Activated naive CD8-positive, alpha-beta T cell treated with anti-CD3 and anti-CD28 coated beads, Interleukin-2, amount 50 U/mL, for 24 hours (primary cell): Measurements from ENCODE around the gene ELK3.

Source experiments
- ATAC-seq: fragments of 150-1000 bp; cut with Tn5 transposase; one replicate; pipeline ENCODE4 v1.10.0; 2021
- DNase-seq: peaks from one replicate; pipeline ENCODE4 v3.0.0; 2021
- H3K27ac Mint-ChIP-seq: one replicate; pipeline ENCODE4 v1.8.0; 2021; ENCODE audit warnings: mild to moderate bottlenecking, mixed read lengths
- H3K27me3 Mint-ChIP-seq: one replicate; pipeline ENCODE4 v1.8.0; 2021; ENCODE audit warnings: mixed read lengths
- H3K36me3 Mint-ChIP-seq: one replicate; pipeline ENCODE4 v1.8.0; 2021; ENCODE audit warnings: low read depth, mixed read lengths
- H3K4me1 Mint-ChIP-seq: one replicate; pipeline ENCODE4 v1.8.0; 2021; ENCODE audit warnings: mixed read lengths
- H3K4me3 Mint-ChIP-seq: one replicate; pipeline ENCODE4 v1.8.0; 2021; ENCODE audit warnings: mild to moderate bottlenecking, moderate library complexity, mixed read lengths
- H3K9me3 Mint-ChIP-seq: one replicate; pipeline ENCODE4 v1.8.0; 2021; ENCODE audit warnings: mixed read lengths

The ELK3 gene

DNA sequence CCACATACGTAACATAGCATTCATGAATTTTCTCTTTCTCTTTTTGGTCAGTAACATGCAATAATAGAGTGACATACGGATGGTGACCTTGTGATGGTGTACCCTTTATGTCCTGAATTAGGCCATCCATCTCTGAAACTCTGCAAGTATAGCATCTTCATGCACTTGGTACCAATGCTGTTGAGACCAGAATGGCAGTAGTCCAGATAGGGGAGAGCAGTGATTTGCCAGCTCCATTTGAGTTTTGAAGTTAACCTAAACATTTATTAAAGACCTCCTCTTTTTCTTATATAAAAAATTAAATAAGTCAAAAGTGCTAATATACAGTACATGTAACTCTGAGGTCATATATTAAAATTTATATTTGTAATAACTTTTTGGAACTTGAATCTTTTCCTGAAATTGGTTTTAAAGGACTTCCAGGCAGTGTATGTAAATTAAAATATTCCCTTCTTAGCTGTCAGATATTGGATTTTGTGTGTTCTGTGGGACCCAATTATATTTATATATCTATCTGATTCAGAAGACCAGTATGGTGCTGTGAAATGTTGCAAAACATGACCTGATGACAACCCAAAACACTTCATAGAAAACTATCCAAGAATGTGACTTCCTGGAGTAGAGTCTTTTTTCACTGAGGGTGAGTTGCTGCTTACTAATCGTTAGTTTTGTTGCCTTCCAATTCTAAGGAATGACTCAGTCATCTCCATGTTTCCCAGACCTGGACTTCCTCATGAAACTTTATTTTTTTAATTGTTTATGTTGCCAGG, 3.5 kb downstream of the ELK3 start:
- no peak for DNase-seq
- H3K27me3 Mint-ChIP-seq, result no peaks in the 10 kb centered on the region
- peak overlapping the region; percentile 90 for H3K4me3 Mint-ChIP-seq
- no peak for ATAC-seq
- H3K4me1 Mint-ChIP-seq, result peaks cover 73% of the 10 kb centered on the region
- peak overlapping the region; percentile 97 for H3K27ac Mint-ChIP-seq
- H3K36me3 Mint-ChIP-seq, result peaks cover 13% of the 10 kb centered on the region
- no peaks in the 10 kb centered on the region for H3K9me3 Mint-ChIP-seq

DNA sequence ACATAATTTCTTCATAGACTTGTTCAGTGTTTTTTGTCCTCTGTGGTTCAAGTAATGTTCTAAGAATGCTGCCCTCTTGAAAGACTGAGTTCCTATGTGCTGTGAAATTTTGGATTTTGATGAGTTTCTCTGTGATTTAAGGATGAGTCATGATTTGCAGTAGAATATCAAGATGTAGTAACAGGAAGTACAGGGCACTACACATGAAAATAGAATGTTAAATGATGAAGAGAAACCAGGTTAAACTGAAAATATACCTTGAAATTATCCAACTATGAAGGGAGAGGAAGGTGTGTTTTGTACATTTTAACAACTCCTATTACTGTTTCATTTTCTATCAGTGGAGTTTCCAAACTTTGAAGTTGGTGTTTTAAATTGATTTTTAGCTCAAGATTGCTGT, 4.8 kb downstream of the ELK3 start:
- H3K4me3 Mint-ChIP-seq, result peak overlapping the region; percentile 63
- H3K36me3 Mint-ChIP-seq, result peaks cover 24% of the 10 kb centered on the region
- peaks cover 3% of the 10 kb centered on the region for H3K9me3 Mint-ChIP-seq
- H3K27ac Mint-ChIP-seq, result peak overlapping the region; percentile 97
- DNase-seq (no peak), ATAC-seq (peak; percentile 17)
- H3K27me3 Mint-ChIP-seq, result no peaks in the 10 kb centered on the region
- peaks cover 63% of the 10 kb centered on the region for H3K4me1 Mint-ChIP-seq

DNA sequence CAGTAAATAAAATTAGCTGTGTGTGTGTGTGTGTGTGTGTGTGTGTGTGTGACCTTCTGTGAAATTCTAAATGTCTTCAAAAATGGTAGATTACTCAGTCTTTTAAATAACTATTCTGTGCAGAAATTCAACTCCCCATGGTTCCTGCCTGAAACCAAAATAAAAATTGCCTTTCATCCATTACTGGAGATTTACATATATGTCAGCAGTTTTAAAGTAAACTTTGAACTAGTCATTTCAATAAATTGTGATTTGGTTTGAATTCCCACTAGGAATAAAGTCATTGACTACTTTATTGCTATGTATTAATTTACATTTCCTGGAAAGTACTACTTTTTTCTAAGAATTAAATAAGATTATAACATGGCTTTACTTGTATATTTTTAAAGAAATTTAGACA, 5.3 kb downstream of the ELK3 start:
- ATAC-seq (no peak), DNase-seq (no peak)
- Mint-ChIP-seq H3K4me3 (peak overlapping the region; percentile 63), H3K27ac (peak overlapping the region; percentile 97), H3K36me3 (peaks cover 26% of the 10 kb centered on the region), H3K27me3 (no peaks in the 10 kb centered on the region), H3K4me1 (peaks cover 66% of the 10 kb centered on the region), H3K9me3 (peaks cover 7% of the 10 kb centered on the region)

DNA sequence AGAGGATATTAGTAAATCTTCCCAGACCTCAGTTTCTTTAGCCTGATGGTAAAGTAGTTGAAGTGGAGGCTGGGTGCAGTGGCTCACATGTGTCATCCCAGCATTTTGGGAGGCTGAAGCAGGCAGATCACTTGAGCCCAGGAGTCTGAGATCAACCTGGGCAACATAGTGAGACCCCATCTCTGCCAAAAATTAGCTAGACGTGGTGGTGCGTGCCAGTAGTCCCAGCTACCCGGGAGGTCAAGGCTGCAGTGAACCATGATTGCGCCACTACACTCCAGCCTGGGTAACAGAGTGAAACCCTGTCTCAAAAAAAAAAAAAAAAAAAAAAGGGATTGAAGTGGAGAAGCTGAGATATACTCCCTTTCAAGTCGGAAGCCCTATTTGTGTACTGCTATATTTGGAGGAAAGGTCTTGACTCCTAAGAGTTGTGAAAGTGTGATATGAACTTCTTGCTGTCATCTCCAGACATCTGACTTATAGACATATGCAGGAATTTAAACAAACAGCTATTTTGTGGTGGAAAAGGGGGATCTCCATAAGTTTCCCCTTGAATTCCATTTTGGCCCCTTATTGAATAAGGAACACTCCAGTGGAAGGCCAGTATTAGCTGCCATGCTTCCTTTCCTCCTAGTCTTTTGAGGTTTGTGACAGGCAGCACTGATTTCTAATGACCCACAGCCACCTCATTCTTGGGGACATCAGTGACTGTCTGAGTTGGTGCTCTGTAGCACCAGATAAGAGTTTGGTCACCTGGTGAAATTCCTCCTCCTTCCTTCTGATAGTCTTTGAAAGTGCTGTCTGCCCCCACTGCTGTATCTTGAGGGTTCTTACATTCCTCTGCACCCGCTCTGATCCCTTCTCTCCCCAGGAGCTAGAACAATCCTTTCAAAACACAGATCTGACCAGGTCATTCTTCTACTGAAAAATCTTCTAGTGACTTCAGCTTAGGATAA, 7.4 kb downstream of the ELK3 start:
- no peak overlapping the region for H3K27ac Mint-ChIP-seq
- no peak for DNase-seq
- H3K9me3 Mint-ChIP-seq, result peaks cover 7% of the 10 kb centered on the region
- no peaks in the 10 kb centered on the region for H3K27me3 Mint-ChIP-seq
- peaks cover 37% of the 10 kb centered on the region for H3K36me3 Mint-ChIP-seq
- no peak for ATAC-seq
- H3K4me1 Mint-ChIP-seq, result peaks cover 77% of the 10 kb centered on the region
- no peak overlapping the region for H3K4me3 Mint-ChIP-seq

DNA sequence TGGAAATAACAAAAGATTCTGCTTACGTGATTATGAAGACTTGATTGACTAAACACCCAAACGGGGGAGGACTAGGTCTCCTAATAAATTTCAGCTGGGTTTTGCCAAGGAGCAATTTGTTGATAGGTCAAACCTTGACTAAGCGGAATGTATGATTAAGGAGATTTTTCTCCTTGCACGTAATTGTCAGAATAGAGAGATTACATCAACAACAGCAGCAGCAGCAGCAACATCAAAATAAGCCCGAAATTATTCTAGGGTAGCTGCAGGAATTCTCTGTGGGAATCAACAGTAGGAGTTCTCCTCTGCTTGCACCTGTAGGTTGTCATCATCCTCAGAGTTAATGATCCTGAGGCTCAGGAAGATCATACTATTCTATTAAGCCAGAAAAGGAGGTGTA, 10.2 kb downstream of the ELK3 start:
- Mint-ChIP-seq H3K27me3 (no peaks in the 10 kb centered on the region), H3K36me3 (peaks cover 38% of the 10 kb centered on the region)
- ATAC-seq, result no peak

DNA sequence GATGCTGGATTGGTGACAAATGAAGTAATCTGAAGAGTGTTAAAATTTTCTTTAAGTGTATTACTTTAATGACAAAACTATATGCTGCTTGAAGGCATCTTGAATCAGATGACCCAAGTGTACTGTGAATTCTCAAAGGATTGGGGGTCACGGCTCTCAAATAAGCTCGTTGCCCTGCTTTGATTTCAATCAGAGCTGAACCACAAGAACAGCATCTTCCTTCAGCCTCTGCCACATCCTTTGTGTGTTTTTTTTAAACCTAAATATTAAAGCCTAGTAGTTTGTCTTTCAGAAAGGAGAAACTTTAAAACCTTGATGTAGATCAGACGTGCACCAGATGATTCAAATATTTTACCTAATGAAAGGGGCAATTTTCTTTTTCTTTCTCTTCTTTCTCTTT, 11.7 kb downstream of the ELK3 start:
- Mint-ChIP-seq H3K27me3 (no peaks in the 10 kb centered on the region), H3K36me3 (peaks cover 35% of the 10 kb centered on the region), H3K9me3 (peaks cover 7% of the 10 kb centered on the region), H3K4me3 (no peak overlapping the region), H3K27ac (peak overlapping the region; percentile 46), H3K4me1 (peaks cover 83% of the 10 kb centered on the region)
- no peak for ATAC-seq
- no peak for DNase-seq

More for the DNA sequence above, 10.2 kb downstream of the ELK3 start:
- no peak for DNase-seq
- no peak overlapping the region for H3K27ac Mint-ChIP-seq
- H3K4me1 Mint-ChIP-seq, result peaks cover 77% of the 10 kb centered on the region
- peaks cover 7% of the 10 kb centered on the region for H3K9me3 Mint-ChIP-seq
- no peak overlapping the region for H3K4me3 Mint-ChIP-seq

DNA sequence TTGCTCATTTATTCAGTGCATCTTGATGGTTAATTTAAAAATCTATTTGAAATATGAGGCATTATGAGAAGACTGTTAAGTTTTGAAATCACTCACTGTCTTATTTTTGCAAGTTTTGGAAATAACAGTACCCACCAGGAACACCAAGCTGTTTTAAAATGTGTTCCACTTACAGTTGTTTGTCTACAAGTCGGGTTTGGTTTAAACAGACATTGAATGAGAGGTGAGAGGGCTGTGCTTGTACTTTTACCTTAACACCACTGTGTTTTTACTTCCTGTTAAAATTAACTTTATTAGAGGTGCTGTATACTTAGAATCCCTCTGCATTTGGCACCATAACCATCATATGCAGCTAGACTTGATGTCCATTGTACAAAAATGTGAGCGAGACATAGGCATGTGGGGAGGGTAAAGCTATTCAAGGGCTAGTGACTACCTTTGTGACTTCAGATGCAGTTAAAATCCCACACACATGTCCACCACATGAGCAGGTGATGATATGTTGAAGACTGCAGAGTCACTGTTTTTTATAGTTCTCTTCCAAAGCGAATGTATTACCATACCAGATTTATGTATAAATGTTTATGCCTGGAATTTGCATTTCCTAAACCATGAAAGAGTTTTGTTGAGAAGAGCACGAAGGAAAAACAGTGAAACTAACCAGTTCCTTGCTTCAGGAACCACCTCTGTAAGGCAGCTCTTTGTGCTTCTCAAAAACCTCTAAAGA, 12.9 kb downstream of the ELK3 start:
- H3K27ac Mint-ChIP-seq, result no peak overlapping the region
- ATAC-seq, result no peak
- H3K27me3 Mint-ChIP-seq, result no peaks in the 10 kb centered on the region
- peaks cover 83% of the 10 kb centered on the region for H3K4me1 Mint-ChIP-seq
- H3K4me3 Mint-ChIP-seq, result peak overlapping the region; percentile 12
- peaks cover 32% of the 10 kb centered on the region for H3K36me3 Mint-ChIP-seq
- peaks cover 7% of the 10 kb centered on the region for H3K9me3 Mint-ChIP-seq
- DNase-seq, result no peak

DNA sequence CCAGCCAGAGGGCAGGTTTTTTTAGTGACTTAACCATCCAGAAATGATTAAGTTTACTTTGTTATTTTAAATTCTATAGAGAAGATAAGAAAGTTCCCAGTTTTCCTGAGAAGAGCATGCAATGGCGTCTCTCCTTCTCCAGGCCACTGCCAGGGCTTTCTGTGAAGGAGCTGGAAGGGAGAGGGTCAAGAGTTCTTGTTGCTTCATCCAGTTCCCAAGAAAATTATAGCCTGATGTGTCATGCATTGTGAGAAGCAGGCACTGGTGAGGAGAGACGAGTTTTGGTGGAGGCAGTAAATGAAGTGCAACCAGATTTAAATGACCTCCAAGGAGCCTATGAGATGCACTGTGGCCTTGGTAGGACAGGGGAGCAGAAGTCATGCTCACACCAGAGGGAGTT, 14.2 kb downstream of the ELK3 start:
- H3K4me3 Mint-ChIP-seq, result peak overlapping the region; percentile 42
- H3K9me3 Mint-ChIP-seq, result peaks cover 7% of the 10 kb centered on the region
- H3K36me3 Mint-ChIP-seq, result peaks cover 27% of the 10 kb centered on the region
- peaks cover 92% of the 10 kb centered on the region for H3K4me1 Mint-ChIP-seq
- DNase-seq (no peak), ATAC-seq (no peak)
- H3K27ac Mint-ChIP-seq, result peak overlapping the region; percentile 41
- no peaks in the 10 kb centered on the region for H3K27me3 Mint-ChIP-seq

DNA sequence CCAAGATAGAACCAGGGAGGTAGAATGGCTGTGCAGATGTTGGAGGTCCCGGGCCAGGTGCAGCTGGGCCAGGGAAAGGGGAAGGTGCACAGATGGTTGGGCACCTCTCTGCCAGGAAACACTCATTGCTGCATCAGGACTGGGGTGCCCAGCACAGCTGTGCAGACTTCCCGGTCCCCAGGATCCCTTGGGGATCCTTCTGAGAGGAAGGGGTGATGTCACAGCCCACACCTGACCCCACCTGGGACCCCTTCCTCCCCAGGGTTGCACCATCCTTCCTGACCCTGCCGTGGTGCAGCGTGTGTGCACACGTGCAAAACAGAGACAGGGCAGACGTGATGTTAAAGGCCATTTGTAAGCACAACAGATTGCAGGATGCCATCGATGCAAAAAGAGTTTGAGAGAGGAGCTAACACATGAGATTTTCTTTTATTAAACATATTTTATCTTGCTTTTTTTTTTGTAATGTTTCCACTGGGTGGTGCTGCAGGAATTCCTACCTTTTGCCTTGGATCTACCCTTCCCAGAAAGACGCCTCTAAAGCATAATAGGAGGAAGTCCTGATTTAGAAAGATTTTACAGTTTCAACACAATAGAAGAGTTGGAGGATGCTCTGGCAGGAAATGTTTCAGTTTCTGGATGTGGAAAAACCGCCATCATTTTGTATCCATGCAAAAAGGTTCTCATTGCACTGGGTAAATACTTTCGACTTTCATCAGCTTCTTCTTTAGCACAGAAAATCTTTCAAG, 14.8 kb downstream of the ELK3 start:
- peaks cover 24% of the 10 kb centered on the region for H3K36me3 Mint-ChIP-seq
- peaks cover 98% of the 10 kb centered on the region for H3K4me1 Mint-ChIP-seq
- peak overlapping the region; percentile 42 for H3K4me3 Mint-ChIP-seq
- peaks cover 4% of the 10 kb centered on the region for H3K9me3 Mint-ChIP-seq
- H3K27ac Mint-ChIP-seq, result peak overlapping the region; percentile 41
- ATAC-seq (peak; percentile 17), DNase-seq (no peak)
- H3K27me3 Mint-ChIP-seq, result no peaks in the 10 kb centered on the region

DNA sequence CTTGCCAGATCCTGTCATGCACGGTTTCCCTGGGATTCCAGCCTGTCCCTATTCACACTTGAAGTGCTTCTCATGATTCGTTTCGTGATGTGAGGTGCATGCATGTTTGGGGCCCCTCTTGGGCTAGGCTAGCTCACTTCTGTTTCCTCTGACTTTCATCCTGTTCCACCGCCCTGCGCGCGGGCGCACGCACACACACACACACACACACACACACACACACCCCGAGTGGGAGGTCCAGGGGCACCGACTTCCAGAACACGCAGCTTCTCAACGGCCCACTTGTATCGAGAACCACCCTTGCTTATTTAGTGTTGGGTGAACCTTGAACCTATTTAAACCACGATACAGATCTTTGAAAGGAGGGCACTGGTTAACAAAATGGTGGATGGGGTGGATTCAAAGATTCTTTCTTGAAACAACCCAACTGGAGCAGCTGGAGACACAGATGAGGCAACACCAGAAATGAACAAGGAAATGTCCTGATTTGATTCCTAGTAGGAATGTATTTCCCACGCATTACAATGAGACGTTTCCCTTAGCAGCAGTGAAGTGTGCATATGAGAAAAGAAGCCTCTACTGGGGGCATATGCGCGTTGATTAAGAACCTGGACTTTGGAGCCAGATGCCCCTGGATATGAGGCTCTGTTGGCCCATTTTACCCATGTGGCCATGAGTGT, 16.3 kb downstream of the ELK3 start:
- Mint-ChIP-seq H3K27me3 (no peaks in the 10 kb centered on the region), H3K4me1 (peaks cover 98% of the 10 kb centered on the region), H3K27ac (peak overlapping the region; percentile 91), H3K36me3 (peaks cover 24% of the 10 kb centered on the region), H3K9me3 (no peaks in the 10 kb centered on the region), H3K4me3 (peak overlapping the region; percentile 73)
- ATAC-seq (peak; percentile 44), DNase-seq (peak; percentile 39)

DNA sequence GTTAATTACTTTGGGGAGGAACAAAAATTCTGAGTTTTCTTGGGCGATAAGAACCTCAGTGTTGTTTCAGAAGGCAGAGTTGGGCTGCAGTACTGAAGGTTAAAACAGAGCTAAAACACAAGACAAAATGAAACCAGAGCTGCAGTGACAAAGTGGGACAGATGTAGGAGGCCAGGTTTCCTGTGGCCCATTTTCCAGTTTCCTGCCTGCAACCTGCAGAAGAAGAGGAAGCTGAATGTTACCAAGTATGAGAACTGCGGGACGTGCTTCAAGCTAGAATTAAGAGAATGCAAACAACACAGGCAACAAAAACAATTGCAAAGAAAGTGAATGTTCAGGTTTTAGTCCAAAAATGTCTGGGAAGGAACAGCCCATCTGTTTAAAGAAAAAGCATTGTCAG, 17.8 kb downstream of the ELK3 start:
- DNase-seq (no peak), ATAC-seq (peak; percentile 34)
- H3K4me1 Mint-ChIP-seq, result peaks cover 86% of the 10 kb centered on the region
- no peaks in the 10 kb centered on the region for H3K27me3 Mint-ChIP-seq
- peak overlapping the region; percentile 68 for H3K27ac Mint-ChIP-seq
- H3K4me3 Mint-ChIP-seq, result peak overlapping the region; percentile 57
- H3K9me3 Mint-ChIP-seq, result no peaks in the 10 kb centered on the region
- H3K36me3 Mint-ChIP-seq, result peaks cover 18% of the 10 kb centered on the region

DNA sequence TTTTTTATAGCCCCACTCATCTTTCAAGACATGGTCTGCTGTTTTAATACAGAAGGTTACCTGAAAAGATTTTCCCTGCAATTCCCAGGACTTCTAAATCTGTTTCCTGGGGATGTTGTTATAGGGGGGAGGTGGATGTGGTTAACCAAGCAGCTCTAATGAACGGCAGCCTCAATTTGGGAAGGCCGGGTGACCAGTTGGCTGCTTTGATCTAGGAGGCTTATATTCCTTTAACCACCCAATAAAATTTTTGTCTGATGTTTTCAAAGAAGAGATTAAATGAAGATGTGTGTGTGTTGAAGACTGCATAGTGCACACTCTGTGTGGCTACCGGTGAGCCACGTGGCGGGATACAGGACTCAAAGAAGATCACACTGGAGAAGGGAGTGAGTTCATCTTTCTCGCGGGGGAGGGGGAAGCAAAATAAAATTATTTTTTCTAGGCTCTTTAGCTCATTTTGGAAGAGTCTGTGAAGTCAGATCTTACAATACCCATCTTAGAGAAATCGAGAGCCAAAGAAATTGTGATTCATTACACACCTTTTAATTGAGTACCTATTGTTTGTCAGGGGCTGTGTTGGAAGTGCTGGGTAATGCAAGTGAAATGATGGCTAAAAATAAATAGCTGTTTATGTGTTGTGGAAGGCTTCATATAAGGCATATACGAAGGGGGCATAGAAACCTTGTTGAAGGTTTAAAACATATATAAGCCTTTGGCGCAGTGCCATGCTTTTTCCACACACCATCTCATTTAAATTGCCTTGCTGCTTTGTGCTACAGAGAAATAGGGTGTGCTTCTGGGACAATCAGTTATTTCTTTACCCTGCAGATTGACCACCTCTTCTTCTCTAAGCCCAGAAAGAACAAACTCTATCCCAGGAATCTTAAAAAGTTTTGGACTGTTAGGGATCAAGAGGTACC, 18.5 kb downstream of the ELK3 start:
- Mint-ChIP-seq H3K9me3 (no peaks in the 10 kb centered on the region), H3K4me1 (peaks cover 79% of the 10 kb centered on the region), H3K4me3 (peak overlapping the region; percentile 57), H3K27ac (peak overlapping the region; percentile 68), H3K36me3 (peaks cover 22% of the 10 kb centered on the region), H3K27me3 (no peaks in the 10 kb centered on the region)
- ATAC-seq, result no peak
- DNase-seq, result no peak

DNA sequence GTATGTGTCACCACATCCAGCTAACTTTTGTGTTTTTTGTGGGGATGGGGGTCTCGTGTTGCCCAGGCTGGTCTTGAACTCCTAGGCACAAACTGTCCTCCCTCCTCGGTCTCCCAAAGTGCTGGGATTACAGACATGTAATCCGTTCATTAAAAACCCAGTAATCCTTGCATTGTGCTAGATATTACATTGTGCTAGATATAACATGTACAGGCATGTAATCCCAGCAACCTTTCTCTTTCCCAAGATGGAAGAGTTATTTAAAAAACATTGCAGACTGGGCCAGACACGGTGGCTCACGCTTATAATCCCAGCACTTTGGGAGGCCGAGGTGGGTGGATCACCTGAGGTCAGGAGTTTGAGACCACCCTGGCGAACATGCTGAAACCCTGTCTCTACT, 19.7 kb downstream of the ELK3 start:
- DNase-seq (no peak), ATAC-seq (no peak)
- H3K4me1 Mint-ChIP-seq, result peaks cover 67% of the 10 kb centered on the region
- H3K36me3 Mint-ChIP-seq, result peaks cover 22% of the 10 kb centered on the region
- H3K27ac Mint-ChIP-seq, result no peak overlapping the region
- H3K27me3 Mint-ChIP-seq, result no peaks in the 10 kb centered on the region
- H3K4me3 Mint-ChIP-seq, result peak overlapping the region; percentile 8
- no peaks in the 10 kb centered on the region for H3K9me3 Mint-ChIP-seq
